Progenitor cell of endocrine pancreas (in vitro differentiated cells): ENCODE measurements around the gene NELFA. TPM values are rescaled to one million over a fixed set of nuclear protein-coding genes. Genes with fewer than 3 reads are reported as not detected.
A peak's percentile ranks its signal among the peaks of the same experiment; 100 is the strongest.

Source experiments
- DNase-seq: peaks from one replicate; pipeline ENCODE4 v3.0.0; 2021; ENCODE audit warnings: low spot score; ENCODE audit not compliant: unreplicated experiment
- H3K27ac Mint-ChIP-seq: 2 replicates; pipeline ENCODE4 v1.8.0; 2021; ENCODE audit warnings: mild to moderate bottlenecking, moderate library complexity, mixed read lengths
- H3K27me3 Mint-ChIP-seq: 2 replicates; pipeline ENCODE4 v1.8.0; 2021; ENCODE audit warnings: mixed read lengths
- H3K36me3 Mint-ChIP-seq: 2 replicates; pipeline ENCODE4 v1.8.0; 2022; ENCODE audit warnings: mixed read lengths; ENCODE audit not compliant: insufficient read depth
- H3K4me1 Mint-ChIP-seq: 2 replicates; pipeline ENCODE4 v1.8.0; 2021; ENCODE audit warnings: low read depth, mixed read lengths
- H3K4me3 Mint-ChIP-seq: 2 replicates; pipeline ENCODE4 v1.8.0; 2021; ENCODE audit warnings: low read depth, mild to moderate bottlenecking, moderate library complexity, mixed read lengths
- H3K9me3 Mint-ChIP-seq: 2 replicates; pipeline ENCODE4 v1.8.0; 2021; ENCODE audit warnings: low read depth, mixed read lengths
- total RNA-seq: library from RNA; stranded (reverse); gene quantifications from 2 replicates; pipeline ENCODE4 v1.2.1, GENCODE V29; 2021
- TF ChIP-seq, protein P1 (sequence below): fragments of 200-600 bp; sonication (generic); IDR thresholded peaks from one replicate; pipeline ENCODE4 v1.5.0; 2021; ENCODE audit warnings: antibody characterized with exemption, mild to moderate bottlenecking; ENCODE audit not compliant: unreplicated experiment

The NELFA gene
- total RNA-seq, 1 donor from 2014 or later = 52.5 TPM

DNA sequence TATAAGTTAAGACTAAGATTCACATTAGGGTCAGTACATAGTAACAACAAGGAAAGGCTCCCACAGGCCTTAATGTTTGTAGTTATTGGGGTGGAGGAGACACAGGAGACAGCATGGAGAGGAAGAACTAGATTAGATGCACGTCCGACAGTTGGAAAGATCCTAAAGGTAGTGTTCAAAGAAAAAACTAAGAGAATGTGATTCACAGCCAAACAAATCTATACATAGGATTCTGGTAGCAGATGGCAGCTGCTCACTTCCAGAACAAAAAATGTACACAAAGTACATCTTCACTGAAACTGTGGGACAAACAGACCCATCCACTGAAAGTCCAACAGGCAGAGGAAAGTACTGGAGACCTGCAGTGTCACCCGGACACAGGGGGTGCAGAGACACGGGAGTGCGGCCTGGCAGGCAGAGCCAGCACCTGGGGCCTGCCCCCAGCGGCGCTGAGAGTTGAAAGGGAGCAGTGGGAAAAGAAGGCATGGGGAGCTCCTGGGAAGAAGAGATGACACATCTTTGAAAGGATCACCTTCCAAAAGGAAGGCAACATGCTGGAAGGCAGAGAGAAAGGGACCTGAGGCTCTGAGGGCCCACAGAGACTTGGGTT is 40.0 kb downstream of the NELFA start:
- Mint-ChIP-seq H3K4me3 (no peak overlapping the region), H3K27ac (peak overlapping the region; percentile 9), H3K4me1 (peaks cover 22% of the 10 kb centered on the region), H3K36me3 (peaks cover 44% of the 10 kb centered on the region), H3K27me3 (no peaks in the 10 kb centered on the region), H3K9me3 (peaks cover 4% of the 10 kb centered on the region)
- TF ChIP-seq, protein P1, sequence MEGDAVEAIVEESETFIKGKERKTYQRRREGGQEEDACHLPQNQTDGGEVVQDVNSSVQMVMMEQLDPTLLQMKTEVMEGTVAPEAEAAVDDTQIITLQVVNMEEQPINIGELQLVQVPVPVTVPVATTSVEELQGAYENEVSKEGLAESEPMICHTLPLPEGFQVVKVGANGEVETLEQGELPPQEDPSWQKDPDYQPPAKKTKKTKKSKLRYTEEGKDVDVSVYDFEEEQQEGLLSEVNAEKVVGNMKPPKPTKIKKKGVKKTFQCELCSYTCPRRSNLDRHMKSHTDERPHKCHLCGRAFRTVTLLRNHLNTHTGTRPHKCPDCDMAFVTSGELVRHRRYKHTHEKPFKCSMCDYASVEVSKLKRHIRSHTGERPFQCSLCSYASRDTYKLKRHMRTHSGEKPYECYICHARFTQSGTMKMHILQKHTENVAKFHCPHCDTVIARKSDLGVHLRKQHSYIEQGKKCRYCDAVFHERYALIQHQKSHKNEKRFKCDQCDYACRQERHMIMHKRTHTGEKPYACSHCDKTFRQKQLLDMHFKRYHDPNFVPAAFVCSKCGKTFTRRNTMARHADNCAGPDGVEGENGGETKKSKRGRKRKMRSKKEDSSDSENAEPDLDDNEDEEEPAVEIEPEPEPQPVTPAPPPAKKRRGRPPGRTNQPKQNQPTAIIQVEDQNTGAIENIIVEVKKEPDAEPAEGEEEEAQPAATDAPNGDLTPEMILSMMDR = no peak
- no peak for DNase-seq

DNA sequence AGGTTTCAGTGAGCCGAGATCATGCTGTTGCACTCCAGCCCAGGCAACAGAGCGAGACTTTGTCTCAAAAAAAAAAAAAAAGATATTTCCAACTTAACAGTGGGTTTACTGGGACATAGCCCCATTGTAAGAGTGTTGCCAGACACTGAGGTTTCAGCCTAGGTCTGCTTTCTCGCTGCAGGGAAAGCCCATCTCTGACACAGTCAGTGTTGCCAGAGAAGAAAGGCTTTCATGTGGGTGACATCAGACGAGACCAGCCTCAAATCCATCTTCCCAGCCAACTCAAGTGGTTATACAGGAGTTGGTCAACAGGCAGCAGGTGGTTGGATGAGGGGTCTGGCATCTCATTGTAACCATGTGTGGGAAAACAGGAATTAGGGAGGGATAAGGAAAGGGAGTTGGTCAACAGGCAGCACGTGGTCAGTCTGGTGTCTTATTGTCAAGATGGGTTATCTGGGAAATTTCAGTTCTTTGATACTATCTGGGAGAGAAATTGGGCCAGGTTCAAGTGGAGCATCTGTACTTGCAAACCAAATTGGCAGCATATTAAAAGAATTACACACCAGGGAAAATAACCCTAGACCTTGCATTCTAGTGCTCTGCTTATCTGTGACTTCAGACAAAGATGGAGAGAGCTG is 41.1 kb downstream of the NELFA start:
- DNase-seq = no peak
- peaks cover 26% of the 10 kb centered on the region for H3K4me1 Mint-ChIP-seq
- TF ChIP-seq, protein P1 = no peak
- peaks cover 4% of the 10 kb centered on the region for H3K9me3 Mint-ChIP-seq
- H3K36me3 Mint-ChIP-seq = peaks cover 48% of the 10 kb centered on the region
- H3K27ac Mint-ChIP-seq = no peak overlapping the region
- no peak overlapping the region for H3K4me3 Mint-ChIP-seq
- no peaks in the 10 kb centered on the region for H3K27me3 Mint-ChIP-seq

DNA sequence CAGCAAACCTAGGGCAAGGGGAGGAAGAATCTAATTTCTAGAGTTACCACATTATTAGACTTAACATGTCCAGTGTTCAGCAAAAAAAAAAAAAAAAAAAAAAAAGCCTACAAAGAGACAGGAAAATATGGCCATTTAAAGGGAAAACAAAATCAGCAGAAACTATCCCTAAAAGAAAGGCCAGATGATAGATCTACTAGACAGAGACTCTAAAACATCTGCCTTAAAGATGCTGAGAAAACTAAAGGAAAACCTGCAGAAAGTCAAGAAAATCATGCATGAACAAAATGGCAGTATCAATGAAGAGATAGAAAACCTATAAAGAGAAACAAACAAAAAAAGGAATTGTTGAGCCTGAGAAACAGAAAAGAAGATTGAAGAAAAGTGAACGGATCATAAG is 43.8 kb downstream of the NELFA start:
- Mint-ChIP-seq H3K27me3 (no peaks in the 10 kb centered on the region), H3K27ac (no peak overlapping the region), H3K36me3 (peaks cover 49% of the 10 kb centered on the region), H3K4me1 (peaks cover 28% of the 10 kb centered on the region), H3K4me3 (no peak overlapping the region), H3K9me3 (peaks cover 4% of the 10 kb centered on the region)
- no peak for DNase-seq
- TF ChIP-seq, protein P1 = no peak

DNA sequence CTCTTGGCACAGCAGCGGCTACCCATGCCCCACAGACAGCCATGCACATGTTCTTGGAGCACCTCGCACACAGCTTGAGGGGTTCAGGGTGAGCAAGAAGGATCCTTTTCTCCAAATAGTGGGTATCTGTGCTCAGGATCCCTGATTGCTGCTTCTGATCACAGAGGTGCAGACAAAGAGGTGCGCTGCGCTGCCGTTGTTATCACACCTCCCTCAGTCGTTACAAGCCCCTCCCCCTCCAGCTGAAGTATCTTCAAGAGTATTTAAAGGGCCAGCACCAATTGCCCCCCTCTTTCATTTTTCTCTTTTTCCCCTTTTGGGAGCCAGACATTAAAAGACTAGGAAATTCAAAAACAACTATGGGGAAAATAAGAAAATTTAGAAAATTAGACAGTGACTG is 44.3 kb downstream of the NELFA start:
- H3K4me3 Mint-ChIP-seq = no peak overlapping the region
- no peaks in the 10 kb centered on the region for H3K27me3 Mint-ChIP-seq
- DNase-seq = no peak
- peaks cover 28% of the 10 kb centered on the region for H3K4me1 Mint-ChIP-seq
- TF ChIP-seq, protein P1 = no peak
- H3K9me3 Mint-ChIP-seq = peaks cover 4% of the 10 kb centered on the region
- no peak overlapping the region for H3K27ac Mint-ChIP-seq
- peaks cover 49% of the 10 kb centered on the region for H3K36me3 Mint-ChIP-seq

DNA sequence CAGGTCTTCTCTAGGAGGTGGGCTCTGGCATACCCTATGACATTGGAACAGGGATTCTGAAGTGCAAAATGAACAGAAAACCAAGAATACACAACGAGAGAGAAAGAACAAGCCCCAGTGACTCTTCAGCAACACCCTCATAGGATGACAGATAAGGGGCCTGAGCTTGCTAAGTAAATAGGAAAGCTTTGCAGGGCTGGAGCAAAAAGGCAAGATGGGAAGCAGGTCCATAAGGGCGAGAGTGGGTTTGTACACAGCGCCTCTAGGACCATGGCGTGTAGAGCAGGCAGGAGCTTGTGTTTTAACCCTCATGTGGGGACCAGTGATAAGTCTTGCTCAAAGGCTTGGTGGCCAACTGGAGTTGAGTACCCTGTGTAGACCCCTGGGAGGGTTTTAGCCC is 45.8 kb downstream of the NELFA start:
- DNase-seq = no peak
- no peak overlapping the region for H3K27ac Mint-ChIP-seq
- H3K36me3 Mint-ChIP-seq = peaks cover 48% of the 10 kb centered on the region

More for the DNA sequence above, 45.8 kb downstream of the NELFA start:
- no peaks in the 10 kb centered on the region for H3K27me3 Mint-ChIP-seq
- H3K4me1 Mint-ChIP-seq = peaks cover 28% of the 10 kb centered on the region
- no peak overlapping the region for H3K4me3 Mint-ChIP-seq
- TF ChIP-seq, protein P1 = no peak
- H3K9me3 Mint-ChIP-seq = peaks cover 4% of the 10 kb centered on the region
